ENCODE results near the gene HOXB9. TPM values are rescaled to one million over a fixed set of nuclear protein-coding genes. Genes with fewer than 3 reads are reported as not detected.

HOXB9 gene
- total and polyA plus RNA-seq, 9 of the 15 experiments (the other 6 are each of a cell fraction or from before 2014, with no cell fraction given), result 3.1 to 196 (median 77.6) TPM

DNA sequence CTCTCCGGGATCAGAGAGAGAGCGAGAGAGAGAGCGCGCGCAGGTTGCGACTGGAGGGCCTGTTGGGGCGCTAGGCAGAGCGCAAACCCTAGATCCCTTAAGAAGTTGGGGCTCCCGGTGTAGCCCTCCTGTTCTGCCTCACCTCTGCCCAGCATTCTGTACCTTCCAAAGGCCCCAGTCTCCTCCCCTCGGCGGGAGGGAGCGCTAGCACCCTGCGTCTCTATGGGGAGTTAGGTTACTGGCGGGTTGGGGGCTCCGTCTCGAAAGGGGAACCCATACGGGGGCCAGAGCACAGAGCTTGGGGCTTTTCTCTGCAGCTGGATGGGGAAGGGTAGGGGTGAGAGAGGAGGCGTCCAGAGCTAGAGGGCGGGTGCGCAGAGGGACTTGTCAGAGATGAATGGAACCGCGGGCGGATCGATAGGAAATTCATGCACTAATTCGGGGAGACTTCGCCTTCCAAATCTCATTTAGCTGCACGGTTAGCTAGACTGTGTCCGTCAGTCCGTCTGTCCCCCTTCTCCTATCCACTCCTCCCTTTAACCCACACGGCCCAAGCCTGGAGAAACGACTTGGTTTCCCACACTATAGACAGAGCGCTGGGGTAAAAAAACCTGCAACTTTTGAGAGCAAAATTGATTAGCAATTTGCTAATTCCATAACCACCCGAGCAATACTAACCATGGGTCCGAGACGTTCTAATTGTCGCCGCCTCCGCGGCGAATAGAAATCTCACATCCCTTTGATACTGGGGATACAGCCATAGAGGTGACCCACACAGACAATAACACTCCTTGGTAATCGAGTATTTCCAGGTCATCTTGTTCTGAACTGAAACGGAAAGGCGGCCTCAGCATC, 47.3 kb downstream of the HOXB9 start (continued):
- no peak for TF ChIP-seq ZNF263 (CRISPR knock-in tag; IDR thresholded peaks at IDR 0.05; ENCODE audit: borderline replicate concordance)
- TF ChIP-seq CXXC5 (CRISPR knock-in tag; IDR thresholded peaks at IDR 0.05), result peak; percentile 19; the same call in 1 of the 2 replicates
- TF ChIP-seq HDAC3 (IDR thresholded peaks at IDR 0.05; ENCODE audit: borderline replicate concordance, partially characterized antibody), result no peak
- TF ChIP-seq DMBX1 (CRISPR knock-in tag; IDR thresholded peaks at IDR 0.05; ENCODE audit: borderline replicate concordance), result no peak
- TF ChIP-seq SMARCE1 (IDR thresholded peaks at IDR 0.05), result 0 out of 2 replicates have a peak, but pooled peaks have one; percentile 39
- 0 out of 2 replicates have a peak, but pooled peaks have one; percentile 3 for TF ChIP-seq CREM (IDR thresholded peaks at IDR 0.05; ENCODE audit: low read depth)
- TF ChIP-seq POLR2AphosphoS5 (IDR thresholded peaks at IDR 0.05; ENCODE audit: control insufficient read depth, insufficient read depth, low read depth, low read length), result peak; percentile 13
- 0 out of 2 replicates have a peak, but pooled peaks have one; percentile 30 for TF ChIP-seq BRD4 (IDR thresholded peaks at IDR 0.05)
- 0 out of 2 replicates have a peak, but pooled peaks have one; percentile 24 for TF ChIP-seq GABPA (tag; conservative IDR thresholded peaks at IDR 0.05; ENCODE audit: low read depth)
- peak; percentile 66; the same call in 1 of the 2 replicates for TF ChIP-seq TFAP4 (CRISPR knock-in tag; IDR thresholded peaks at IDR 0.05; ENCODE audit: borderline replicate concordance)
- 0 out of 2 replicates have a peak, but pooled peaks have one; percentile 9 for TF ChIP-seq ZNF253 (CRISPR knock-in tag; conservative IDR thresholded peaks at IDR 0.05)
- peak; percentile 53 for TF ChIP-seq POLR2G (IDR thresholded peaks at IDR 0.05; ENCODE audit: low read depth, low read length)
- no peak for TF ChIP-seq ZNF655 (CRISPR knock-in tag; IDR thresholded peaks at IDR 0.05)
- TF ChIP-seq ZFP36 (IDR thresholded peaks at IDR 0.05; ENCODE audit: low read depth, low read length, partially characterized antibody), result no peak
- TF ChIP-seq NCOA1 (IDR thresholded peaks at IDR 0.05; ENCODE audit: low read depth), result no peak
- TF ChIP-seq RAD21 (CRISPR knock-in tag; conservative IDR thresholded peaks at IDR 0.05 in 1 of 2, IDR thresholded peaks at IDR 0.05 in 1 of 2), result 0 out of 4 replicates have a peak, but pooled peaks of 1 of the 2 experiments have one; percentile 1
- TF ChIP-seq ZBTB7A (IDR thresholded peaks at IDR 0.05; ENCODE audit: borderline replicate concordance, control insufficient read depth, low read depth, low read length), result peak; percentile 82; the same call in 1 of the 2 replicates
- no peak for TF ChIP-seq NCOR1 (IDR thresholded peaks at IDR 0.05)
- 0 out of 2 replicates have a peak, but pooled peaks have one; percentile 43 for TF ChIP-seq MTA3 (IDR thresholded peaks at IDR 0.05; ENCODE audit: borderline replicate concordance)
- TF ChIP-seq, protein P1, sequence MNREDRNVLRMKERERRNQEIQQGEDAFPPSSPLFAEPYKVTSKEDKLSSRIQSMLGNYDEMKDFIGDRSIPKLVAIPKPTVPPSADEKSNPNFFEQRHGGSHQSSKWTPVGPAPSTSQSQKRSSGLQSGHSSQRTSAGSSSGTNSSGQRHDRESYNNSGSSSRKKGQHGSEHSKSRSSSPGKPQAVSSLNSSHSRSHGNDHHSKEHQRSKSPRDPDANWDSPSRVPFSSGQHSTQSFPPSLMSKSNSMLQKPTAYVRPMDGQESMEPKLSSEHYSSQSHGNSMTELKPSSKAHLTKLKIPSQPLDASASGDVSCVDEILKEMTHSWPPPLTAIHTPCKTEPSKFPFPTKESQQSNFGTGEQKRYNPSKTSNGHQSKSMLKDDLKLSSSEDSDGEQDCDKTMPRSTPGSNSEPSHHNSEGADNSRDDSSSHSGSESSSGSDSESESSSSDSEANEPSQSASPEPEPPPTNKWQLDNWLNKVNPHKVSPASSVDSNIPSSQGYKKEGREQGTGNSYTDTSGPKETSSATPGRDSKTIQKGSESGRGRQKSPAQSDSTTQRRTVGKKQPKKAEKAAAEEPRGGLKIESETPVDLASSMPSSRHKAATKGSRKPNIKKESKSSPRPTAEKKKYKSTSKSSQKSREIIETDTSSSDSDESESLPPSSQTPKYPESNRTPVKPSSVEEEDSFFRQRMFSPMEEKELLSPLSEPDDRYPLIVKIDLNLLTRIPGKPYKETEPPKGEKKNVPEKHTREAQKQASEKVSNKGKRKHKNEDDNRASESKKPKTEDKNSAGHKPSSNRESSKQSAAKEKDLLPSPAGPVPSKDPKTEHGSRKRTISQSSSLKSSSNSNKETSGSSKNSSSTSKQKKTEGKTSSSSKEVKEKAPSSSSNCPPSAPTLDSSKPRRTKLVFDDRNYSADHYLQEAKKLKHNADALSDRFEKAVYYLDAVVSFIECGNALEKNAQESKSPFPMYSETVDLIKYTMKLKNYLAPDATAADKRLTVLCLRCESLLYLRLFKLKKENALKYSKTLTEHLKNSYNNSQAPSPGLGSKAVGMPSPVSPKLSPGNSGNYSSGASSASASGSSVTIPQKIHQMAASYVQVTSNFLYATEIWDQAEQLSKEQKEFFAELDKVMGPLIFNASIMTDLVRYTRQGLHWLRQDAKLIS (CRISPR knock-in tag; IDR thresholded peaks at IDR 0.05), result no peak
- no peak for TF ChIP-seq ETV1 (tag; conservative IDR thresholded peaks at IDR 0.05; ENCODE audit: low read depth)

Data from K562 (cell line).